Measurements from ENCODE around the gene RMDN3. TPM values are rescaled to one million over a fixed set of nuclear protein-coding genes. Genes with fewer than 3 reads are reported as not detected.

The RMDN3 gene
- total and polyA plus RNA-seq, 9 of the 15 experiments (the other 6 are each of a cell fraction or from before 2014, with no cell fraction given): 8.1 to 38.2 (median 25.9) TPM

DNA sequence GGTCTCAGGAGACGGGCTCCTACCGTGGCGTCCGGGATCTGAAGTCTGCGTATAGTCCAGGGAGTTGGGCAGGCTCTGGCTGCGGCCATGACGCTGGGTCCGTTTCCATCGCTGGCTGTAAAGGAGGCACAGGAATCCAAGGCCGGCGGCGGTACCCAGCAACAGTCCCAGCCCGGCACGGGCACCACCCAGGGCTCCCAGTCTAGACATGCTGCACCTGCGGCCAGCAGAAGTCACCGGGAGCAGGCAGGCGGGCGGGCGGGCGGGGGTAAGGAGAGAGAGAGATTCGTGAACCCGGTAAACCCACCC is 526 bp downstream of the RMDN3 start (continued):
- TF ChIP-seq YY1 (IDR thresholded peaks at IDR 0.05; ENCODE audit: borderline replicate concordance in 1 of 3, control insufficient read depth in 1 of 3, extremely low read depth in 1 of 3, insufficient read depth in 3 of 3, insufficient read length in 1 of 3, insufficient replicate concordance in 2 of 3, low read depth in 1 of 3, low read length in 2 of 3) (peak in 1 of 3 experiments; percentile 71), TCF15 (CRISPR knock-in tag; IDR thresholded peaks at IDR 0.05) (no peak), E2F3 (CRISPR knock-in tag; IDR thresholded peaks at IDR 0.05) (no peak)
- TF ChIP-seq, protein P1, sequence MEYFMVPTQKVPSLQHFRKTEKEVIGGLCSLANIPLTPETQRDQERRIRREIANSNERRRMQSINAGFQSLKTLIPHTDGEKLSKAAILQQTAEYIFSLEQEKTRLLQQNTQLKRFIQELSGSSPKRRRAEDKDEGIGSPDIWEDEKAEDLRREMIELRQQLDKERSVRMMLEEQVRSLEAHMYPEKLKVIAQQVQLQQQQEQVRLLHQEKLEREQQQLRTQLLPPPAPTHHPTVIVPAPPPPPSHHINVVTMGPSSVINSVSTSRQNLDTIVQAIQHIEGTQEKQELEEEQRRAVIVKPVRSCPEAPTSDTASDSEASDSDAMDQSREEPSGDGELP (CRISPR knock-in tag; IDR thresholded peaks at IDR 0.05; ENCODE audit: borderline replicate concordance): no peak
- TF ChIP-seq, protein P2, sequence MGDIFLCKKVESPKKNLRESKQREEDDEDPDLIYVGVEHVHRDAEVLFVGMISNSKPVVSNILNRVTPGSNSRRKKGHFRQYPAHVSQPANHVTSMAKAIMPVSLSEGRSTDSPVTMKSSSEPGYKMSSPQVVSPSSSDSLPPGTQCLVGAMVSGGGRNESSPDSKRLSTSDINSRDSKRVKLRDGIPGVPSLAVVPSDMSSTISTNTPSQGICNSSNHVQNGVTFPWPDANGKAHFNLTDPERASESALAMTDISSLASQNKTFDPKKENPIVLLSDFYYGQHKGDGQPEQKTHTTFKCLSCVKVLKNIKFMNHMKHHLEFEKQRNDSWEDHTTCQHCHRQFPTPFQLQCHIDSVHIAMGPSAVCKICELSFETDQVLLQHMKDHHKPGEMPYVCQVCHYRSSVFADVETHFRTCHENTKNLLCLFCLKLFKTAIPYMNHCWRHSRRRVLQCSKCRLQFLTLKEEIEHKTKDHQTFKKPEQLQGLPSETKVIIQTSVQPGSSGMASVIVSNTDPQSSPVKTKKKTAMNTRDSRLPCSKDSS (IDR thresholded peaks at IDR 0.05; ENCODE audit: low read depth, partially characterized antibody): no peak
- TF ChIP-seq, protein P3, sequence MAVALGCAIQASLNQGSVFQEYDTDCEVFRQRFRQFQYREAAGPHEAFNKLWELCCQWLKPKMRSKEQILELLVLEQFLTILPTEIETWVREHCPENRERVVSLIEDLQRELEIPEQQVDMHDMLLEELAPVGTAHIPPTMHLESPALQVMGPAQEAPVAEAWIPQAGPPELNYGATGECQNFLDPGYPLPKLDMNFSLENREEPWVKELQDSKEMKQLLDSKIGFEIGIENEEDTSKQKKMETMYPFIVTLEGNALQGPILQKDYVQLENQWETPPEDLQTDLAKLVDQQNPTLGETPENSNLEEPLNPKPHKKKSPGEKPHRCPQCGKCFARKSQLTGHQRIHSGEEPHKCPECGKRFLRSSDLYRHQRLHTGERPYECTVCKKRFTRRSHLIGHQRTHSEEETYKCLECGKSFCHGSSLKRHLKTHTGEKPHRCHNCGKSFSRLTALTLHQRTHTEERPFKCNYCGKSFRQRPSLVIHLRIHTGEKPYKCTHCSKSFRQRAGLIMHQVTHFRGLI (CRISPR knock-in tag; IDR thresholded peaks at IDR 0.05): no peak

Data from K562 (cell line).